ENCODE results near the gene TMEM115.

TMEM115 gene

DNA sequence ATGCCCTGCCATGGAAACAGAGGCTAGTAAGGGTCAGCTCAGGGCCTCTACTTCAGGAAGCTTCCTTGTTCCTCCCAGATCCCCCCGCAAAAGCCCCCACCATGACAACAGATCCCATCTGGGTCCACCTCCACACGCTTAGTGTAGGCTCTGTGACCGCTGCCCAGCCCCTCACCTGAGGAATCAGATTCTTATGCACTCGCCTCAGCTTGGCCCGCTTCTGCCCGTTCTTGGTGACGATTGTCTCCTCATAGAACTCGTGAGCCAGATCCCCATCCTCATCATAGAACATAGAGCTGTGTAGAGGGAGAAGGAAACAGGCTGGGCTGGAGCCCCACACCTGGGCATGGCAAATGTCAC lies 33.2 kb downstream of the TMEM115 start:
- TF ChIP-seq, protein P1, sequence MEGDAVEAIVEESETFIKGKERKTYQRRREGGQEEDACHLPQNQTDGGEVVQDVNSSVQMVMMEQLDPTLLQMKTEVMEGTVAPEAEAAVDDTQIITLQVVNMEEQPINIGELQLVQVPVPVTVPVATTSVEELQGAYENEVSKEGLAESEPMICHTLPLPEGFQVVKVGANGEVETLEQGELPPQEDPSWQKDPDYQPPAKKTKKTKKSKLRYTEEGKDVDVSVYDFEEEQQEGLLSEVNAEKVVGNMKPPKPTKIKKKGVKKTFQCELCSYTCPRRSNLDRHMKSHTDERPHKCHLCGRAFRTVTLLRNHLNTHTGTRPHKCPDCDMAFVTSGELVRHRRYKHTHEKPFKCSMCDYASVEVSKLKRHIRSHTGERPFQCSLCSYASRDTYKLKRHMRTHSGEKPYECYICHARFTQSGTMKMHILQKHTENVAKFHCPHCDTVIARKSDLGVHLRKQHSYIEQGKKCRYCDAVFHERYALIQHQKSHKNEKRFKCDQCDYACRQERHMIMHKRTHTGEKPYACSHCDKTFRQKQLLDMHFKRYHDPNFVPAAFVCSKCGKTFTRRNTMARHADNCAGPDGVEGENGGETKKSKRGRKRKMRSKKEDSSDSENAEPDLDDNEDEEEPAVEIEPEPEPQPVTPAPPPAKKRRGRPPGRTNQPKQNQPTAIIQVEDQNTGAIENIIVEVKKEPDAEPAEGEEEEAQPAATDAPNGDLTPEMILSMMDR (IDR thresholded peaks at IDR 0.05; ENCODE audit: low read depth, low read length, missing control alignments), result no peak
- in situ Hi-C loops (cut with HindIII; ENCODE audit: low sequenced_read_pairs), result no loop called here
- DNase-seq (ENCODE audit: low read depth), result no peak

DNA sequence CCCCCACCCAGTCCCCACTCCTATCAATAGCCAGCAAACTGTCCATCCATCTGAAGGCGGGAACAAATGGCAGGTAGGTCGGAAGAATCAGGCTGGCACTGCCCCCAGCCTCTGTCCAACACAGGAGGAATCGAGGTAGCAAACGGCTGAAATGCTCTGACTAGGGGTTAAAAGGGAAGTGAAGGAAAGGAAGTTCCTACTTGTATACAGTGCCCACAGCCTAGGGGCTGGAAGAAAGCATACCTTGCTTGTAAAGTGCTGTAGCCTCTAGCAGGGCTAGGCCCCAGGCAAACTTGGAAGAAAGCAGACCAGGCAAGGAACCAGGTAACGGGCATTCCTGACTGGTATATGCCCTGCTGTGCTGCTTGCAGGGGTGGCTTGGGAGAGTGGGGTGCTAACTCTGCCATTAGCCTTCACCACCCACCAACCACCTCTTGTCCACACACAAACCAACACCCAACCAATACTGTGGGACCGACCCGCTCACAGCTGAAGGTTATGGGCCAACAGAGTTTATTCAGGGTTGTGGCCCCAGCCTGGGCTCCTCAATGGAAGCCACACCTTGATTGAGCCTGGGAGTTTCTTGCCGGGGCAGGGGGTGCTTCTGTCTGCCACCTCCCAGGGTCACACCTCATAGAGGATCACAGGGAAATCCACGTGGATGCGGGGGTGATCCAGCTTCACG lies 33.7 kb downstream of the TMEM115 start:
- H3K4me3 ChIP-seq (ENCODE audit: low read depth, low read length), result no peak overlapping the region
- in situ Hi-C loops (cut with HindIII; ENCODE audit: low sequenced_read_pairs), result no loop called here
- TF ChIP-seq, protein P1 (IDR thresholded peaks at IDR 0.05; ENCODE audit: low read depth, low read length, missing control alignments), result no peak
- no peak for DNase-seq (ENCODE audit: low read depth)

More for the DNA sequence above, 33.2 kb downstream of the TMEM115 start:
- H3K4me3 ChIP-seq (ENCODE audit: low read depth, low read length), result no peak overlapping the region

DNA sequence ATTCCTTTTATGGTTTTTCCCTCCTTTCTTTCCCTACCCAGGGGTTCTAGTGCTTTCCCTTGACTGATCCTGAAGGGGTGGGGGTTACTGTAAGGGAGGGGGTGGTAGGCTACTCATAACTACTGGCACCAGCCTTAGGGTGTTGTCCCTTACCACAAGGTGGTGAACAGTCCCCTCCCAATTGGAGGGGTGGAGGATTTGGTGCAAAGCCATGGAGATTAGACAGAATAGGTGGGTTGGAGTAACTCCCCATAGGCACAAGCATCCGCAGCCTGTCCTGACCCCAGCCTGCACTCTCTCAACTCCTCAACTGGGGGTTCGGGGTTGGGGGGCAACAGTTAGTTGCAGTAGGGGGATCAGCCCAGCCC lies 34.2 kb downstream of the TMEM115 start:
- H3K4me3 ChIP-seq (ENCODE audit: low read depth, low read length), result no peak overlapping the region
- no peak for DNase-seq (ENCODE audit: low read depth)
- in situ Hi-C loops (cut with HindIII; ENCODE audit: low sequenced_read_pairs), result no loop called here
- TF ChIP-seq, protein P1 (IDR thresholded peaks at IDR 0.05; ENCODE audit: low read depth, low read length, missing control alignments), result no peak

DNA sequence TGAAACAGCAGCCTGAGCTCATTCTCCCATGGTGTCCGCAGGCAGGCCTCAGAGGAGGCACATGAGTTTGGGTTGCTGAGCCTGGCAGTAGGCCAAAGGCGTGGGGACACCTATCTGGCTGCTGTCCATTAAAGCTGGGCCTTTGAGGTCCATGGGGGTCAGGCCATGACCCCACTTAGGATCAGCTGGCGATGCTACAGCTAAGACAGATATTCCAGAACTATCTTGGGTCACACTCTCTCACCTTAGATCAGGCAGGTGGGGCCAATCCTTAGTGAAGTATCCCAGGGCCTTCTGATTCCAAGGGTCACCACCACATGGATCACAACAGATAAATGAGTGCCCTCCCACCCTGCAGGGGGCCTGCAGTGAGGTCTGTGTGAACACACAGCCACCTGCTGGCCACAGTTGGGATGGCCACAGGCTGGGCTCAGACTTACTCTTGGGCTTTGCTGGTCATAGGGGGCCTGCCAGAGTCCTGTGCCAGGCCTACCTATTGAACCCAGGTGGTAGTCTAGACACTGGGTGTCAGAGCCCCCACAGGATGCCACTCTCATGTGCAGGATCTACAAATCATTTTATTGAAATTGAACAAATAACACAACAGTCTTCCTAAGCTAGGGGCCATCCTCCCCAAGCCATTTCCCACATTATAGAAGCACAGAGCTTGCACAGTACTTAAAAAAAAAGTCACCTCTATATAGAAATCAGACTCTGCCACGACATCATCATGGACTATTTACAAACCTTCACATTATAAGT lies 34.8 kb downstream of the TMEM115 start:
- in situ Hi-C loops (cut with HindIII; ENCODE audit: low sequenced_read_pairs), result no loop called here
- peak; percentile 46 for DNase-seq (ENCODE audit: low read depth)

DNA sequence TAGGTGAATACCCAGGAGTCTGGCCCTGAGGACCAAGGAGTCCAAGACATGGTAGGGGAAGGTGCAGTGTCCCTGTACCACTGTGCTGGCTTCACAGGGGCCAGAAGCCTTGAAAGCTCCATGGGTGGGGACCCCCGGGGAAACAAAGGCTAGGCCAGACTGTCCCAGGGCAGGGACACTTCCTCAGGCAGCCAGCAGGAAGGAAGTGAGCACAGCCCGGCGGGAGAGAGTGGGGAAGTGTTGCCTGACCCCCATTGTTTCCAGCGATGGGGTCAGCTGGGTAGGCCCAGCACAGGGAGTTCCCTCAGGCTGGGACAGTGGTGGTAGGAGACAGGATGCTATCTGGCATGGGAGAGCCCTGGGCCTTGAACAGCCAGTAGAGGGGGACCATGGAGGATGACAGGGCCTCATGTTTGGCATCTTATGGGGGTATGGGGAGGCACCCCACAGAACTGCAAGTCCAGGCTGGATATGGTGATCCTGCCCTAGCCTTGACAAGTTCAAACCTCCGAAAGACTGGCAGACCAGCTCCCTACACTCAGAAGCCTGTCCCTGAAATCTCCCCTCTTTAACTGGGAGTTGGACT lies 35.6 kb downstream of the TMEM115 start:
- H3K4me3 ChIP-seq (ENCODE audit: low read depth, low read length), result no peak overlapping the region
- TF ChIP-seq, protein P1 (IDR thresholded peaks at IDR 0.05; ENCODE audit: low read depth, low read length, missing control alignments), result peak; percentile 2
- in situ Hi-C loops (cut with HindIII; ENCODE audit: low sequenced_read_pairs), result no loop called here
- no peak for DNase-seq (ENCODE audit: low read depth)

More for the DNA sequence above, 34.8 kb downstream of the TMEM115 start:
- TF ChIP-seq, protein P1 (IDR thresholded peaks at IDR 0.05; ENCODE audit: low read depth, low read length, missing control alignments), result peak; percentile 92
- H3K4me3 ChIP-seq (ENCODE audit: low read depth, low read length), result no peak overlapping the region

DNA sequence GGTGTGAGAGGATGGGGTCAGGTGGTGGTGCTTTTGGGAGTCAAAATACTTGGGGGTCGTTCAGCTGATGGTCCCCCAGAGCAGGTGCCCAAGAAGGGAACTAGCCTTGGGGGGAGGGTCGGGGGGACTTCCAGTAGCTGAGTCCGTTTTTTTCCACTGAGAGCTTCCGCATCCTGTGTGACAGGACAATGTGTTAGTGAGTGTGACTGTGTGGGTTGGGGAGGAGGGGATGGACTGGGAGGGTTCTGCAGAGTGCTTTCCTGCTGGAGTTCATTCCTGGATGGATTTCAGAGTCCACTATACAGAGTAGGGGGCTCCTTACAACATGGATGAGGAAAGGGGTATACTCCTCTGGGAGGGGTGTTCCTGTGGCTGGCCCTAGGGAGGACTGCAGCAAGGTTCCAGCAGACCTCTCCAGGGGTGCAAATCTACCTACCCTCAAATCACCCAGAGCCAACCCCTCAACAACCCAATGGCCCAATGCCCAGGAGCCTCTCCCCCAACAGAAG lies 36.2 kb downstream of the TMEM115 start:
- TF ChIP-seq, protein P1 (IDR thresholded peaks at IDR 0.05; ENCODE audit: low read depth, low read length, missing control alignments), result no peak
- no peak for DNase-seq (ENCODE audit: low read depth)
- no peak overlapping the region for H3K4me3 ChIP-seq (ENCODE audit: low read depth, low read length)
- in situ Hi-C loops (cut with HindIII; ENCODE audit: low sequenced_read_pairs), result no loop called here
